ENCODE results near the gene TBX1.

Gene TBX1

DNA sequence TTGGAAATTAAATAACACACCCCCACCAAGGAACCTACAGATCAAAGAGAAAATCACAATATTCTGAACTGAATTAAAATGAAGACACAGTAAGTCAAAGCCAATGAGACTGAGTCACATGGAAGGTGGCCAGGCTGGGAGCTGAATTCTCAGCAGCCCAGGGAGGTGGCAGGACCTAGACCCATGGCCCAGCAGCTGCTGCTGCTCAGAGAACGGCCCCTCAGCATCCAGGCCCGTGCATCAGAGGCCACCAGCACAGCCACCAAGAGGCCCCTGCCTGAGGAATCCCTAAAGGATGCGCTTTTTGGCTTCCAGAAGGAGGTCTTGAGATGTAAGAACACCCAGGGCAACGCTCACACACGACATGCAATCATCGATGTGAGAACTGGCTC, 35.0 kb downstream of the TBX1 start:
- no peaks in the 10 kb centered on the region for H3K9me3 ChIP-seq
- H3K27ac ChIP-seq, result no peak overlapping the region
- H3K27me3 ChIP-seq, result no peaks in the 10 kb centered on the region
- H3K36me3 ChIP-seq, result no peaks in the 10 kb centered on the region
- H3K4me3 ChIP-seq (ENCODE audit: low read depth in 1 of 2, low read length in 1 of 2), result no peak overlapping the region
- TF ChIP-seq, protein P1, sequence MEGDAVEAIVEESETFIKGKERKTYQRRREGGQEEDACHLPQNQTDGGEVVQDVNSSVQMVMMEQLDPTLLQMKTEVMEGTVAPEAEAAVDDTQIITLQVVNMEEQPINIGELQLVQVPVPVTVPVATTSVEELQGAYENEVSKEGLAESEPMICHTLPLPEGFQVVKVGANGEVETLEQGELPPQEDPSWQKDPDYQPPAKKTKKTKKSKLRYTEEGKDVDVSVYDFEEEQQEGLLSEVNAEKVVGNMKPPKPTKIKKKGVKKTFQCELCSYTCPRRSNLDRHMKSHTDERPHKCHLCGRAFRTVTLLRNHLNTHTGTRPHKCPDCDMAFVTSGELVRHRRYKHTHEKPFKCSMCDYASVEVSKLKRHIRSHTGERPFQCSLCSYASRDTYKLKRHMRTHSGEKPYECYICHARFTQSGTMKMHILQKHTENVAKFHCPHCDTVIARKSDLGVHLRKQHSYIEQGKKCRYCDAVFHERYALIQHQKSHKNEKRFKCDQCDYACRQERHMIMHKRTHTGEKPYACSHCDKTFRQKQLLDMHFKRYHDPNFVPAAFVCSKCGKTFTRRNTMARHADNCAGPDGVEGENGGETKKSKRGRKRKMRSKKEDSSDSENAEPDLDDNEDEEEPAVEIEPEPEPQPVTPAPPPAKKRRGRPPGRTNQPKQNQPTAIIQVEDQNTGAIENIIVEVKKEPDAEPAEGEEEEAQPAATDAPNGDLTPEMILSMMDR (IDR thresholded peaks at IDR 0.05), result no peak
- H3K4me1 ChIP-seq (ENCODE audit: control insufficient read depth in 1 of 2, insufficient read depth in 1 of 2, low read depth in 1 of 2, low read length in 1 of 2), result no peaks in the 10 kb centered on the region

DNA sequence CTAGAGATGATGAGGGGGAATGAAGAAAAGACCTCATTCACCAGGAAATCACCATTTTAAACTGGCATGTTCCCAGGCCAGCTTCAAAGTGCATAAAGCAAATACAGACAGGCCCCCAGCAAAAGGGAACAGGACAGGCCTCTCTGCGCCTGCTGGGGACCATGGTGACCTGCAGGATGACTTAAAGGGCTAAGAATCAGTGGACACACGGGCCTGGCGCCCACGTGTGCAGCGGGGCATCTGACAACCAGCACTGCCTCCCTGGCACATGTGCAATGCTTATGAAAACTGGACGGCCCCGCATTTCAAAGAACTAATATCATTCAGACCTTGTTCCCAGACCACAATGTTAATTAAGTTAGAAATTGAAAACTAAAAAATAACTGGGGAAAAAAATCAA, 35.6 kb downstream of the TBX1 start:
- Histone ChIP-seq H3K27ac (no peak overlapping the region), H3K4me3 (ENCODE audit: low read depth in 1 of 2, low read length in 1 of 2) (no peak overlapping the region), H3K27me3 (no peaks in the 10 kb centered on the region), H3K9me3 (no peaks in the 10 kb centered on the region), H3K36me3 (no peaks in the 10 kb centered on the region), H3K4me1 (ENCODE audit: control insufficient read depth in 1 of 2, insufficient read depth in 1 of 2, low read depth in 1 of 2, low read length in 1 of 2) (no peaks in the 10 kb centered on the region)
- TF ChIP-seq, protein P1 (IDR thresholded peaks at IDR 0.05), result no peak

DNA sequence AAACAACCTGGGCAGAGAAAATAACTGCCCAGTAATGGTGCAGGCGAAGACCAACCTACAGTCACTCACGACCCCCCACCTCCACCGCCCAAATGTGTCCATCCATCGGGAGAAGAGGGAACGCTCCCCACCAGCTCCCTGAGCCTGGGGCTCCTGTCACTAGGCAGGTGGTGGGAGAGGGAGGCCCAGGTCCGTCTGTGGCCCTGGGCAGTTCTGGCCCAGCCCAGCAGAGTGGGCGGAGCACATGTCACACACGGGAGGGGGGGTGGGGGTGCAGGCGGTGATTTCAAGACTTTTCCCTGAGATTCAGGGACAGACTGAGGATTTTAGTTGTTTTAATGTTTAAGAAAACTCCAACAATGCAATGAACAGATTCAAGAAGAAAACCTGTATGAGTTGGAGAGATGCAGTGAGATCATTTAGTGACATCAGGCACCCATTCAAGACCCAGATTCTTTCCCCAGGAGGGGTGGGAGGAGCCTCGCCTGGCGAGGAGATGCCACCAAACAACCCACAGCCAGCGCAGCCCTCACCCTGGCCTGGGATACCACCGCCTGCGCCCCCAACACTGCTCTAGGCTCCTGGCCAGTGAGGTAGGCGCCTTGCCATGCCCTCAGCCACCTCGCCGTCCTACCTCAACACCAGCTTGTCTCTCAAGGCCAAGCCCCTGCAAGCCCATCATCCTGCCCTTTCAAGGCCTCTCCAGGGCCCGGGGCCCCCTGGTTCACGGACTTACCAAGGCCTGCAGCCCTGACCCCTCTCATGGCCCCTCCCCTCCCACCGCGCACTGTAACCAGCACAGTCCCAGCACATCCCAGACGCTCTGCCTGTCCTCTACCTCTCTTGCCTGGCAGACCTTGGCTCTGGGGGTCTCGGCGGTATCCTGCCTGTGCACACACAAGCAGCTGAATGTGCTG, 36.8 kb downstream of the TBX1 start:
- H3K27ac ChIP-seq, result no peak overlapping the region
- no peaks in the 10 kb centered on the region for H3K9me3 ChIP-seq
- no peaks in the 10 kb centered on the region for H3K27me3 ChIP-seq
- no peak overlapping the region for H3K4me3 ChIP-seq (ENCODE audit: low read depth in 1 of 2, low read length in 1 of 2)
- TF ChIP-seq, protein P1 (IDR thresholded peaks at IDR 0.05), result no peak
- H3K4me1 ChIP-seq (ENCODE audit: control insufficient read depth in 1 of 2, insufficient read depth in 1 of 2, low read depth in 1 of 2, low read length in 1 of 2), result no peaks in the 10 kb centered on the region
- no peaks in the 10 kb centered on the region for H3K36me3 ChIP-seq

DNA sequence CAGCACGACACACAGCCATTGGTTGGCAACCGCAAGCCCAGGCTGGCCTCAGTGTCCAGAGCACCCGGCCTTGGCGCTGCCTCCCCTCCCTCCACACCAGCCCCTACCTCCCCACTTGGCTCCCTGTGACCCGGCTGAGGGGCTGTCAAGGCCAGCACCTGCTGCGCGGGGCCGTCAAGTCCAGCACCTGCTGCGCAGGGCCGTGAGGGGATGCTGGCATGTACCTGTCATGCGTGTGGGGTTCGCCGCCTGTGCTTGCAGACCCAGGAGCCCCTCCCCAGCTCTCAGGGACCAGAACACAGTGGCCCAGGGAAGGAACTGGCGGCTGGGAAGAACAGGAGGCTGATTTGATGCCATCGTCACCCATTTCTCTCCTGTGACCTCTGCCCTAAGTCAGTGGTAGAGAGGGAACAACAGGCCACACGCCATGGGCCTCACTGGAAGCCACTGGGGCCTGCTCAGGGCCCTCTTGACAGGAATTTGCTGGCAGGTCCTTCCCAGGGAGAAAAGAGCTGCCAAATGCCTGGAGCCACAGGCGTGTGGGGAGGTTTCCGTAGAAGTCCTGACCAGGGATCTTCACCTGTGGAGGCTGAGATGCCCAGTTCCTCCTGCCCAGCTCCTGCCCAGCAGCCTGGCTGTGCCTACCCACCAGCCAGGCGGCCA, 37.6 kb downstream of the TBX1 start:
- Histone ChIP-seq H3K4me3 (ENCODE audit: low read depth in 1 of 2, low read length in 1 of 2) (no peak overlapping the region), H3K27me3 (no peaks in the 10 kb centered on the region), H3K36me3 (no peaks in the 10 kb centered on the region), H3K9me3 (no peaks in the 10 kb centered on the region), H3K27ac (no peak overlapping the region), H3K4me1 (ENCODE audit: control insufficient read depth in 1 of 2, insufficient read depth in 1 of 2, low read depth in 1 of 2, low read length in 1 of 2) (no peaks in the 10 kb centered on the region)
- TF ChIP-seq, protein P1 (IDR thresholded peaks at IDR 0.05), result no peak

DNA sequence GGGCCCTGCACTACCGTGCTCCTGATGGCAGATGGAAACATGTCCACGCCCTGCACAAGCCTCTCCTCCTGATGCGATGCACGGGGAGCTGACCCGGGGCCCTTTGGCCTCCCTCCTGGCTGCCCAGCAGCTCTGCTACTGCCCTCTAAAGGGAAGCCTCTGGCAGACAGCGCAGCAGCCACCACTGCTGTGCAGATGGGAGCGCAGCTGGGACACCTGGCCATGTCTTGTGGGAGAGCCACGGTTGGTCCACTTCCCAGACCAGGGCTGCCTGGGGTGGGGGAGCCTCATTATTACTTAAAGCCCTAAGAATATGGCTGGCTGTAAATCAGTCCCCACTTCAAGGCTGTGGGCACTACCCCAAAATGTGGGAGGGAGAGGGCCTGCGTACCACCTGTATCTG, 38.3 kb downstream of the TBX1 start:
- Histone ChIP-seq H3K4me1 (ENCODE audit: control insufficient read depth in 1 of 2, insufficient read depth in 1 of 2, low read depth in 1 of 2, low read length in 1 of 2) (no peaks in the 10 kb centered on the region), H3K27me3 (no peaks in the 10 kb centered on the region), H3K36me3 (no peaks in the 10 kb centered on the region), H3K4me3 (ENCODE audit: low read depth in 1 of 2, low read length in 1 of 2) (no peak overlapping the region), H3K9me3 (no peaks in the 10 kb centered on the region), H3K27ac (no peak overlapping the region)
- TF ChIP-seq, protein P1 (IDR thresholded peaks at IDR 0.05), result no peak
